Activated CD8-positive, alpha-beta T cell treated with anti-CD3 and anti-CD28 coated beads for 36 hours (primary cell): ENCODE measurements around the gene HOXD11. TPM values are rescaled to one million over a fixed set of nuclear protein-coding genes. Genes with fewer than 3 reads are reported as not detected.

Experiments used
- ATAC-seq: fragments of 200-7000 bp; cut with Tn5 transposase; one replicate; pipeline ENCODE4 v1.10.0; 2021; ENCODE audit warnings: mild to moderate bottlenecking, moderate library complexity
- CTCF ChIA-PET: fragments of 350-600 bp; sonication (Branson Sonifier 250); formaldehyde crosslinking; loops from one replicate; lab custom pipeline; 2021; ENCODE audit warnings: antibody characterized with exemption; lab: Charles Lee
- POLR2A ChIA-PET: fragments of 350-600 bp; sonication (Branson Sonifier 250); formaldehyde crosslinking; loops from one replicate; lab custom pipeline; 2021; ENCODE audit warnings: antibody characterized with exemption; lab: Charles Lee
- DNase-seq: peaks from one replicate; pipeline ENCODE4 v3.0.0-alpha.2; 2020
- H3K27ac Mint-ChIP-seq: one replicate; pipeline ENCODE4 v1.8.0; 2021; ENCODE audit warnings: mild to moderate bottlenecking, mixed read lengths
- H3K27me3 Mint-ChIP-seq: one replicate; pipeline ENCODE4 v1.8.0; 2021; ENCODE audit warnings: mixed read lengths
- H3K36me3 Mint-ChIP-seq: one replicate; pipeline ENCODE4 v1.8.0; 2021; ENCODE audit warnings: low read depth, mixed read lengths
- H3K4me1 Mint-ChIP-seq: one replicate; pipeline ENCODE4 v1.8.0; 2021; ENCODE audit warnings: low read depth, mixed read lengths
- H3K4me3 Mint-ChIP-seq: one replicate; pipeline ENCODE4 v1.8.0; 2021; ENCODE audit warnings: mild to moderate bottlenecking, moderate library complexity, mixed read lengths
- H3K9me3 Mint-ChIP-seq: one replicate; pipeline ENCODE4 v1.8.0; 2021; ENCODE audit warnings: mixed read lengths
- intact Hi-C: fragments of 100-400 bp; cut with micrococcal nuclease; formaldehyde crosslinking; loops from one replicate; pipeline ENCODE4 v1.10.0; 2022
- total RNA-seq, 2 experiments: library from RNA; stranded (reverse); gene quantifications; one replicate each; pipeline ENCODE4 v1.2.3, GENCODE V29; 2021
- TF ChIP-seq, protein P1 (sequence below): fragments of 200-600 bp; IDR thresholded peaks from one replicate; pipeline ENCODE4 v1.8.0; 2022; ENCODE audit warnings: antibody characterized with exemption, mild to moderate bottlenecking

HOXD11 gene
- total RNA-seq, 2 experiments from 2014 or later, result not detected

- no peak overlapping the region for H3K27ac Mint-ChIP-seq
- TF ChIP-seq, protein P1, sequence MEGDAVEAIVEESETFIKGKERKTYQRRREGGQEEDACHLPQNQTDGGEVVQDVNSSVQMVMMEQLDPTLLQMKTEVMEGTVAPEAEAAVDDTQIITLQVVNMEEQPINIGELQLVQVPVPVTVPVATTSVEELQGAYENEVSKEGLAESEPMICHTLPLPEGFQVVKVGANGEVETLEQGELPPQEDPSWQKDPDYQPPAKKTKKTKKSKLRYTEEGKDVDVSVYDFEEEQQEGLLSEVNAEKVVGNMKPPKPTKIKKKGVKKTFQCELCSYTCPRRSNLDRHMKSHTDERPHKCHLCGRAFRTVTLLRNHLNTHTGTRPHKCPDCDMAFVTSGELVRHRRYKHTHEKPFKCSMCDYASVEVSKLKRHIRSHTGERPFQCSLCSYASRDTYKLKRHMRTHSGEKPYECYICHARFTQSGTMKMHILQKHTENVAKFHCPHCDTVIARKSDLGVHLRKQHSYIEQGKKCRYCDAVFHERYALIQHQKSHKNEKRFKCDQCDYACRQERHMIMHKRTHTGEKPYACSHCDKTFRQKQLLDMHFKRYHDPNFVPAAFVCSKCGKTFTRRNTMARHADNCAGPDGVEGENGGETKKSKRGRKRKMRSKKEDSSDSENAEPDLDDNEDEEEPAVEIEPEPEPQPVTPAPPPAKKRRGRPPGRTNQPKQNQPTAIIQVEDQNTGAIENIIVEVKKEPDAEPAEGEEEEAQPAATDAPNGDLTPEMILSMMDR, result no peak
- POLR2A ChIA-PET, result interaction anchor here (0.6 to 0.8 kb wide), 2 partner anchors 14 to 79 kb away, joined by 3 read pairs; no protein-coding TSS in a partner anchor
- DNase-seq (no peak), ATAC-seq (no peak)
- H3K36me3 Mint-ChIP-seq, result no peaks in the 10 kb centered on the region
- H3K9me3 Mint-ChIP-seq, result peaks cover 6% of the 10 kb centered on the region
- peaks cover 7% of the 10 kb centered on the region for H3K4me1 Mint-ChIP-seq
- no peak overlapping the region for H3K4me3 Mint-ChIP-seq
- intact Hi-C loops, result no loop called here
- H3K27me3 Mint-ChIP-seq, result peaks cover 88% of the 10 kb centered on the region
- CTCF ChIA-PET, result interaction anchor here (1.3 to 5.2 kb wide), 2 partner anchors 12 to 16 kb away, joined by 3 to 28 read pairs; no protein-coding TSS in a partner anchor
These were observed 8.0 kb downstream of the HOXD11 start for GRCh38 chr2:176114930-176115625.

DNA sequence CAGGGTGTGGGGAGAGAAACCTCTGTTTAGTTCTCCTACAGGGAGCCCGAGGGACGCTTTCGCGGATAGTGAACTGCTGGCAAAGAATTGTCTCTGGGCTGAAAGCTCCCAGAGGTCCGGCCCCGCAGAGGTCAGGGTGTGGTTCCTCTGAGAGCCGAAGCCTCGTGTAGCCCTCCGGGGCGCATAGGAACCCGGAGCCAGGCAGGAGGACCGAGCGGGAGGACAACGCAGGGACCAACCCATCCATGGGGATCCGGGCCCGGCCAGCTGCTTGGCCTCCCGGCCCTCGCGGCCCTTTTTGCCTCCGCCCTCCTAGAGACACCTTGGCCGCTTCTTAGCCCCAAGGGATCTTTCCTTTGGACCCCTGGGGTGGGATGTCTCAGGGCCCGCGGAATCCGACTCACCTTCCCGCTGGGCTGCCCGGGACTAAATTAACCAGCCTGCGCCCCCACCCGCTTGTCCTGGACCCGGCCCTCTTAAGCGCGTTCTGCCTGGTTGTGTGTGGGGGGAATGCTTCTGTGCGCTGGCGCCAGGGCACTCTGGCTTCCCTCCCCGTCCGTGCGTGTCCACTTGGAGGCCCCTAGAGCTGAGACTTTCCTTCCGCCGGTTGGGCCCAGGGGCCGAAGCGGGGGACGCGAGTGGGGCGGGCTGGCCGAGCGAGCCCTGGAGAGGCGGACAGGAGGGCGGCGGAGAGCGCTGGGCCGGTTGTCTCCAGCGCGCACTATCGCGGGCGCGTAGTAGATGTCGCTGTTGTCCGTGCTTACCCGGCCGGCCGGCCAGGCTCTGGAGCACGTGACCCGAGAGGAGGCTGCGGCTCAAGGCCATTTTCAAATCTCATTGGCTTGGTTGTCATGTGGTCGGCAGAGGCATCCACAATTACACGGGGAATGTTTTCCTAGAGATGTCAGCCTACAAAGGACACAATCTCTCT, 9.1 kb downstream of the HOXD11 start, which contains the start of gene HOXD10:
TSS of gene HOXD10 (plus strand) at position 896 of the 931 bp plus-strand sequence. CDS start 56 bp downstream, outside the sequence.
- CTCF ChIA-PET, result interaction anchor here (5.2 kb wide), 1 partner anchor 11 kb away, joined by 28 read pairs; no protein-coding TSS in a partner anchor

GRCh38 chr2:176117162-176117822, 10.2 kb downstream of the HOXD11 start:
- CTCF ChIA-PET, result interaction anchor here (1.0 to 5.2 kb wide), 2 partner anchors 9 to 1031 kb away, joined by 3 to 28 read pairs; no protein-coding TSS in a partner anchor
- no peak overlapping the region for H3K4me3 Mint-ChIP-seq
- intact Hi-C loops, result no loop called here

More for the DNA sequence above, 9.1 kb downstream of the HOXD11 start, which contains the start of gene HOXD10:
- Mint-ChIP-seq H3K4me3 (no peak within 1 kb of the TSS), H3K27ac (no peak within 1 kb of the TSS), H3K36me3 (no peaks in the 10 kb centered on the region), H3K9me3 (peaks cover 6% of the 10 kb centered on the region), H3K27me3 (peaks cover 89% of the 10 kb centered on the region), H3K4me1 (peaks cover 5% of the 10 kb centered on the region)
- intact Hi-C loops, result no loop called here
- POLR2A ChIA-PET, result no interaction called here
- TF ChIP-seq, protein P1, result no peak
- no peak for DNase-seq
- no peak for ATAC-seq

GRCh38 chr2:176117823-176118371, 10.8 kb downstream of the HOXD11 start:
- DNase-seq, result no peak
- Mint-ChIP-seq H3K36me3 (no peaks in the 10 kb centered on the region), H3K27ac (no peak overlapping the region), H3K4me3 (no peak overlapping the region), H3K9me3 (peaks cover 6% of the 10 kb centered on the region), H3K4me1 (peaks cover 5% of the 10 kb centered on the region), H3K27me3 (peaks cover 79% of the 10 kb centered on the region)
- CTCF ChIA-PET, result interaction anchor here (1.0 to 5.2 kb wide), 3 partner anchors 9 to 1031 kb away, joined by 3 to 28 read pairs (median 3); no protein-coding TSS in a partner anchor
- TF ChIP-seq, protein P1, result no peak
- POLR2A ChIA-PET, result no interaction called here
- intact Hi-C loops, result no loop called here
- no peak for ATAC-seq

More at GRCh38 chr2:176117162-176117822, 10.2 kb downstream of the HOXD11 start:
- Mint-ChIP-seq H3K9me3 (peaks cover 6% of the 10 kb centered on the region), H3K36me3 (no peaks in the 10 kb centered on the region), H3K4me1 (peaks cover 4% of the 10 kb centered on the region), H3K27ac (no peak overlapping the region), H3K27me3 (peaks cover 82% of the 10 kb centered on the region)
- TF ChIP-seq, protein P1, result no peak
- POLR2A ChIA-PET, result no interaction called here
- ATAC-seq (no peak), DNase-seq (no peak)
